ENCODE data around the gene PHF19. TPM values are rescaled to one million over a fixed set of nuclear protein-coding genes. Genes with fewer than 3 reads are reported as not detected.

Gene PHF19
- total and polyA plus RNA-seq, 2 of the 8 experiments (the other 6 are each of a cell fraction or from before 2014, with no cell fraction given): 28.2 to 31.8 TPM

- H3K36me3 ChIP-seq (ENCODE audit: control insufficient read depth in 2 of 4, insufficient read depth in 4 of 4, low read length in 3 of 4): peaks cover 0 to 12% (median 0%) of the 10 kb centered on the region in 4 experiments; a peak in 1 of 8 replicates
- TF ChIP-seq EP300 (IDR thresholded peaks at IDR 0.05; ENCODE audit: borderline replicate concordance in 1 of 2, low read depth in 2 of 2, low read length in 2 of 2) (no peak), SIX5 (IDR thresholded peaks at IDR 0.05; ENCODE audit: low read depth, low read length) (no peak), SIRT6 (IDR thresholded peaks at IDR 0.05; ENCODE audit: low read length) (no peak), GTF2F1 (IDR thresholded peaks at IDR 0.05; ENCODE audit: borderline replicate concordance, low read depth, low read length) (no peak), NRF1 (IDR thresholded peaks at IDR 0.05; ENCODE audit: low read depth, low read length) (no peak), EZH2 (IDR thresholded peaks at IDR 0.05; ENCODE audit: low read depth, low read length, severe bottlenecking) (no peak), SP2 (IDR thresholded peaks at IDR 0.05; ENCODE audit: low read length) (no peak), HDAC2 (IDR thresholded peaks at IDR 0.05; ENCODE audit: borderline replicate concordance in 1 of 2, low read depth in 2 of 2, low read length in 2 of 2) (no peak), CBX5 (IDR thresholded peaks at IDR 0.05; ENCODE audit: low read depth, low read length) (no peak), MAX (IDR thresholded peaks at IDR 0.05) (no peak), TAF7 (optimal IDR thresholded peaks at IDR 0.05; ENCODE audit: borderline replicate concordance, low read depth, low read length) (no peak)
- no peak overlapping the region for H4K8ac ChIP-seq (ENCODE audit: extremely low read depth, insufficient read depth, low read length)
- H2BK5ac ChIP-seq (ENCODE audit: low read depth, low read length): no peak overlapping the region
- H3K27ac ChIP-seq (ENCODE audit: low read depth, low read length): no peak overlapping the region
- no peak overlapping the region for H4K5ac ChIP-seq (ENCODE audit: insufficient read length, low read depth, low read length)
- H4K91ac ChIP-seq (replicated peaks; ENCODE audit: insufficient read length, low read length): no peak overlapping the region
- ChIA-PET CTCF (ENCODE audit: partially characterized antibody) (interaction anchor here (8.5 kb wide), 1 partner anchor 12 kb away, joined by 70 read pairs; no protein-coding TSS in a partner anchor), POLR2A (ENCODE audit: partially characterized antibody) (interaction anchor here (1.2 to 11.0 kb wide), 8 partner anchors 9 to 138 kb away, joined by 3 to 61 read pairs (median 7); partner anchors contain the start of genes FBXW2, MEGF9 and PSMD5)
- H3K79me1 ChIP-seq (ENCODE audit: low read depth, low read length): no peaks in the 10 kb centered on the region
- no peak overlapping the region for H3K18ac ChIP-seq (ENCODE audit: extremely low read depth, low read length)
- WGBS, 2 experiments (ENCODE audit: extremely low coverage in 1 of 2, insufficient coverage in 1 of 2, insufficient read length in 1 of 2, insufficient replicate concordance in 2 of 2, low coverage in 1 of 2, low lambda C conversion rate in 2 of 2, missing lambda C conversion rate in 1 of 2): 94% methylated on average over 6 of the region's 6 CpGs; no CpG with 5 or more reads in 1 of the 2 experiments
- H3K9ac ChIP-seq (replicated peaks in 1 of 4; ENCODE audit: extremely low read depth in 1 of 4, low read depth in 3 of 4, low read length in 3 of 4): no peak overlapping the region
- DNase-seq (ENCODE audit: low read depth in 1 of 2, low spot score in 2 of 2) (no peak), FAIRE-seq (no peak)
- no peak overlapping the region for H3K14ac ChIP-seq (ENCODE audit: insufficient read length)
- H3K4ac ChIP-seq (replicated peaks; ENCODE audit: insufficient read length, low read depth, low read length): no peak overlapping the region
- H2BK15ac ChIP-seq (ENCODE audit: low read length): no peak overlapping the region
- no peaks in the 10 kb centered on the region for H4K20me1 ChIP-seq (replicated peaks in 1 of 2; ENCODE audit: control insufficient read depth in 1 of 2, insufficient read depth in 2 of 2, low read length in 2 of 2)
- no peaks in the 10 kb centered on the region for H3K23me2 ChIP-seq (ENCODE audit: low read depth, low read length)
- H2AK5ac ChIP-seq (ENCODE audit: low read depth, low read length): no peak overlapping the region
- no peak overlapping the region for H2BK12ac ChIP-seq (ENCODE audit: low read depth, low read length)
- H3K27me3 ChIP-seq (replicated peaks in 1 of 4; ENCODE audit: control insufficient read depth in 3 of 4, extremely low read depth in 1 of 4, insufficient read depth in 3 of 4, low read length in 3 of 4): no peaks in the 10 kb centered on the region; a peak in 1 of 7 replicates
- no peaks in the 10 kb centered on the region for H3K9me3 ChIP-seq (ENCODE audit: insufficient read depth in 2 of 2, low read depth in 1 of 2, low read length in 1 of 2)
- H3K79me2 ChIP-seq (ENCODE audit: control insufficient read depth in 1 of 2, insufficient read depth in 2 of 2, low read length in 2 of 2): no peaks in the 10 kb centered on the region
- H3K23ac ChIP-seq (ENCODE audit: insufficient read length): no peak overlapping the region
- H2AFZ ChIP-seq (ENCODE audit: low read length): no peak overlapping the region
- H2BK120ac ChIP-seq (replicated peaks; ENCODE audit: low read depth, low read length): no peak overlapping the region
- H2BK20ac ChIP-seq (ENCODE audit: low read length): no peak overlapping the region
- no peak overlapping the region for H3K56ac ChIP-seq (replicated peaks; ENCODE audit: insufficient read length, low read depth, low read length)
- H3K4me2 ChIP-seq (ENCODE audit: insufficient read depth in 1 of 2, low read depth in 2 of 2, low read length in 2 of 2): no peak overlapping the region; a peak in 1 of 4 replicates
- no peak overlapping the region for H3K4me3 ChIP-seq (ENCODE audit: extremely low read depth in 1 of 4, insufficient read depth in 2 of 4, low read depth in 3 of 4, low read length in 4 of 4)
- H3K4me1 ChIP-seq (replicated peaks in 1 of 4; ENCODE audit: control insufficient read depth in 3 of 4, insufficient read depth in 4 of 4, low read length in 3 of 4): peaks cover 0 to 16% (median 13%) of the 10 kb centered on the region in 4 experiments; a peak in 6 of 7 replicates
Observed at GRCh38 chr9:120853198-120853597, 23.8 kb downstream of the PHF19 start.
